Epithelial cell of esophagus (primary cell): ENCODE results near the gene RPN1.

Source experiments
- DNase-seq: peaks from one replicate; pipeline ENCODE4 v3.0.0; 2010; ENCODE audit warnings: low read depth
- H3K4me3 ChIP-seq: 2 replicates; pipeline ENCODE4 v1.5.1; 2011; ENCODE audit warnings: mild to moderate bottlenecking, low read length, control low read depth
- TF ChIP-seq, protein P1 (sequence below): IDR thresholded peaks from 2 replicates; pipeline ENCODE4 v1.5.1; 2011; ENCODE audit warnings: low read depth, mild to moderate bottlenecking, low read length, control low read depth, inconsistent platforms; ENCODE audit not compliant: insufficient read depth; ENCODE audit errors: missing control alignments

The RPN1 gene

DNA sequence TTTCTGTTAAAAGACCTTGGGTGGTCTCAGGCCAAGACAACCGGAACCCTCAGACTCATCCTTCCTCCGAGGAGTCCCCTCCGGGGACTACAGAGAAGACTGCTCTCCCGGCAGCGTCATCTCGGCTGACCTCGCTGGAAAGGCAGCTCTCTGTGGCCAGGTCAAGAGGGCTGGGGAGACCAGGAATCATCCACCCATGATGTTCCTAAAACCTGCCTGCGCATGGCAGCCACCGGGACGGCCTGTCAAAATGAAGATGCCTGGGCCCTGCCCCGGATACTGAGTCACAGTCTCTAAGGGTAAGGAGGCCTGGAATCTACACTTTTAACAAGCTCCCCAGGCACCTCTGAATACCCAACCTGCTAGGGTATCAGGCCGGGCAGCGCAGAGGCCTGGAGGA is 78.6 kb downstream of the RPN1 start:
- DNase-seq = no peak
- H3K4me3 ChIP-seq = no peak overlapping the region
- TF ChIP-seq, protein P1, sequence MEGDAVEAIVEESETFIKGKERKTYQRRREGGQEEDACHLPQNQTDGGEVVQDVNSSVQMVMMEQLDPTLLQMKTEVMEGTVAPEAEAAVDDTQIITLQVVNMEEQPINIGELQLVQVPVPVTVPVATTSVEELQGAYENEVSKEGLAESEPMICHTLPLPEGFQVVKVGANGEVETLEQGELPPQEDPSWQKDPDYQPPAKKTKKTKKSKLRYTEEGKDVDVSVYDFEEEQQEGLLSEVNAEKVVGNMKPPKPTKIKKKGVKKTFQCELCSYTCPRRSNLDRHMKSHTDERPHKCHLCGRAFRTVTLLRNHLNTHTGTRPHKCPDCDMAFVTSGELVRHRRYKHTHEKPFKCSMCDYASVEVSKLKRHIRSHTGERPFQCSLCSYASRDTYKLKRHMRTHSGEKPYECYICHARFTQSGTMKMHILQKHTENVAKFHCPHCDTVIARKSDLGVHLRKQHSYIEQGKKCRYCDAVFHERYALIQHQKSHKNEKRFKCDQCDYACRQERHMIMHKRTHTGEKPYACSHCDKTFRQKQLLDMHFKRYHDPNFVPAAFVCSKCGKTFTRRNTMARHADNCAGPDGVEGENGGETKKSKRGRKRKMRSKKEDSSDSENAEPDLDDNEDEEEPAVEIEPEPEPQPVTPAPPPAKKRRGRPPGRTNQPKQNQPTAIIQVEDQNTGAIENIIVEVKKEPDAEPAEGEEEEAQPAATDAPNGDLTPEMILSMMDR = no peak
